BE2C (cell line): ENCODE data around the gene C1QTNF4.

ENCODE experiments used
- DNase-seq: peaks from one replicate; pipeline ENCODE4 v3.0.0-alpha.2; 2020
- H3K27me3 ChIP-seq: fragments of 250-450 bp; sonication (Bioruptor Pico); 2 replicates; pipeline ENCODE4 v1.5.1; 2020; ENCODE audit warnings: mild to moderate bottlenecking
- H3K36me3 ChIP-seq: fragments of 250-450 bp; sonication (Bioruptor Pico); 2 replicates; pipeline ENCODE4 v1.5.1; 2020; ENCODE audit warnings: mild to moderate bottlenecking
- H3K4me1 ChIP-seq: fragments of 250-450 bp; sonication (Bioruptor Pico); 2 replicates; pipeline ENCODE4 v1.5.1; 2020
- H3K4me3 ChIP-seq: 2 replicates; pipeline ENCODE4 v1.5.1; 2011; ENCODE audit warnings: low read depth, low read length
- H3K9me3 ChIP-seq: fragments of 250-450 bp; sonication (Bioruptor Pico); 2 replicates; pipeline ENCODE4 v1.5.1; 2020
- TF ChIP-seq, protein P1 (sequence below): IDR thresholded peaks from 2 replicates; pipeline ENCODE4 v1.5.1; 2012; ENCODE audit warnings: mild to moderate bottlenecking, low read depth, low read length

C1QTNF4 gene

DNA sequence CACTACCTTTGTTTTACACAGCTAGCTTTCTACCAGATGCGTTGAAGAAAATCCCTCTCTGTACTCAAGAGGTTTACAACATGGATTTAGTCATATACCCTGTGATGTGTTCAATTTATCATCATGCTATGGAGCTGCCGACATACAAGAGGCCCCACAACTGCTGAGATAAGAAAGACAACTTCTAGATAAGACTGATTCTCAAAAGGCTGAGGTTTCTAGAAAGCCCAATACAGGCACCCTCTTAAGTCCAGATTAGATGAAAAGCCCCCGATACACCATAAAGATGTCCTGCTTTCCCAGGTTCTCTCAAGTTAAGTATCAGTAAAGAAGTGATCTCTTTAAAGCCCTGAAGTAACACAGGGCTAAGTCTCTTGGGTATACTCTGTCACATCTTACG, 33.8 kb upstream of the C1QTNF4 start:
- H3K4me3 ChIP-seq = no peak overlapping the region
- no peaks in the 10 kb centered on the region for H3K4me1 ChIP-seq
- H3K27me3 ChIP-seq = no peaks in the 10 kb centered on the region
- TF ChIP-seq, protein P1, sequence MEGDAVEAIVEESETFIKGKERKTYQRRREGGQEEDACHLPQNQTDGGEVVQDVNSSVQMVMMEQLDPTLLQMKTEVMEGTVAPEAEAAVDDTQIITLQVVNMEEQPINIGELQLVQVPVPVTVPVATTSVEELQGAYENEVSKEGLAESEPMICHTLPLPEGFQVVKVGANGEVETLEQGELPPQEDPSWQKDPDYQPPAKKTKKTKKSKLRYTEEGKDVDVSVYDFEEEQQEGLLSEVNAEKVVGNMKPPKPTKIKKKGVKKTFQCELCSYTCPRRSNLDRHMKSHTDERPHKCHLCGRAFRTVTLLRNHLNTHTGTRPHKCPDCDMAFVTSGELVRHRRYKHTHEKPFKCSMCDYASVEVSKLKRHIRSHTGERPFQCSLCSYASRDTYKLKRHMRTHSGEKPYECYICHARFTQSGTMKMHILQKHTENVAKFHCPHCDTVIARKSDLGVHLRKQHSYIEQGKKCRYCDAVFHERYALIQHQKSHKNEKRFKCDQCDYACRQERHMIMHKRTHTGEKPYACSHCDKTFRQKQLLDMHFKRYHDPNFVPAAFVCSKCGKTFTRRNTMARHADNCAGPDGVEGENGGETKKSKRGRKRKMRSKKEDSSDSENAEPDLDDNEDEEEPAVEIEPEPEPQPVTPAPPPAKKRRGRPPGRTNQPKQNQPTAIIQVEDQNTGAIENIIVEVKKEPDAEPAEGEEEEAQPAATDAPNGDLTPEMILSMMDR = no peak
- no peak for DNase-seq
- H3K9me3 ChIP-seq = no peaks in the 10 kb centered on the region
- peaks cover 29% of the 10 kb centered on the region for H3K36me3 ChIP-seq

DNA sequence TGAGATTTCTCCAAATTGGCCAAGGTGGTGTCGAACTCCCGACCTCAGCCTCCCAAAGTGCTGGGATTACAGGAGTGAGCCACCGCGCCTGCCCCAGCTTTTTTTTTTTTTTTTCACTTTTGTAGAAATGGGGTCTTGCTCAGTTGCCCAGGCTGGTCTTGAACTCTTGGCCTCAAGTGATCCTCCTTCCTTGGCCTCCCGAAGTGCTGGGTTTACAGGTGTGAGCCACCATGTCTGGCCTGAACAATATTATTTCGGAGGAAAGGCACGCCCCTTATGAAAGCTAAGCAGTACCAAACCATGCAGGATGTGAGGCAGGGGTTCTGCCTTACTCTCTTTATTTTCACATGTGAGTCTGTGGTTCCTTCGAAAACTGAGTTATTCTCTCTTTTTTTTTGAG, 32.0 kb upstream of the C1QTNF4 start:
- TF ChIP-seq, protein P1 = no peak

DNA sequence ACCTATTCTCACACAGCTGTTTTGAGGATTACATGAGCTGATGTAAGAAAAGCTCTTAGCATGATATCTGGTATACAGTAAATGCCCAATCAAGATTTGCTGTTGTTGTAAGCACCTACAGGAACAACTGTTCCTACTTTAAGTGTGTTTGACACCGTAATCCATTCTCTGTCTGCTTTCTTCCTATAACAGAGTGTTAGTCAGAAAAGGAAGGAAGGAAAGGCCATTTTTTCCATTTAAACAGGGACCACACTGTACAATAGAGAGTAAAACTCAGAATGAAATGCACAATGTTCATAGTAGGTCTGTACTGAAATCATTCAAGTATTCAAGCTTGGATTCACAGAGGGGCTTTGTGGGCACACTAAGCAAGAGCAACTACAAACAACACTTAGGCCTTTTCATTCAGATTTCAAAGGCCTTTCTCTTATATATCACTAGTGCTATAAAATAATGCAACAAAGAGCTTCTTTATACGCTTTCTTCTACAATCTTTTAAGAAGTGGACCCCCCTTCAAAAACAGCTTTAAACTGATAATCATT, 26.7 kb upstream of the C1QTNF4 start:
- no peak for DNase-seq
- peaks cover 18% of the 10 kb centered on the region for H3K36me3 ChIP-seq

More for the DNA sequence above, 32.0 kb upstream of the C1QTNF4 start:
- no peaks in the 10 kb centered on the region for H3K27me3 ChIP-seq
- no peak for DNase-seq
- no peak overlapping the region for H3K4me3 ChIP-seq
- H3K9me3 ChIP-seq = no peaks in the 10 kb centered on the region
- no peaks in the 10 kb centered on the region for H3K4me1 ChIP-seq
- H3K36me3 ChIP-seq = peaks cover 33% of the 10 kb centered on the region

DNA sequence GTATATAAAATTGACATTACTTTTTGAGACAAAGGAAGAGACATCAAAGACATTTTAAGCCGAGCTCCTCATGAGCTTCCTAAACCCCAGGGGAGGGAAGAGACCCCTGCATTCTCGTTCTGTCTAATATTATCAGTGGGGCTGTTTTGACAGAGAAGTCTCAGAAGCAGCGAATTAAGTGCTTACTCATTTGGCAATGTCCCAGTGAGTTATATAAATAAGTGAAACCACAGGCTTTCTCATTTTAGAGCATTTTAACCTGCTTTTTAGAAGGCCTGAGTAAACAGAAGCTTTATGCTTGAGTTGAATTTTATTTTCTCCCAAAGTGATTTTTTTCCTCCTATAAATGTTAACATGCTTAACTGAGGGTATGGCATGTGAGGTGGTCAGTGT, 23.2 kb upstream of the C1QTNF4 start:
- H3K9me3 ChIP-seq = no peaks in the 10 kb centered on the region
- H3K27me3 ChIP-seq = no peaks in the 10 kb centered on the region
- TF ChIP-seq, protein P1 = no peak
- no peak overlapping the region for H3K4me3 ChIP-seq
- DNase-seq = no peak
- H3K36me3 ChIP-seq = peaks cover 2% of the 10 kb centered on the region; the same call in 1 of the 2 replicates
- H3K4me1 ChIP-seq = no peaks in the 10 kb centered on the region

More for the DNA sequence above, 26.7 kb upstream of the C1QTNF4 start:
- TF ChIP-seq, protein P1 = no peak
- H3K4me1 ChIP-seq = no peaks in the 10 kb centered on the region
- H3K9me3 ChIP-seq = no peaks in the 10 kb centered on the region
- no peaks in the 10 kb centered on the region for H3K27me3 ChIP-seq
- no peak overlapping the region for H3K4me3 ChIP-seq

DNA sequence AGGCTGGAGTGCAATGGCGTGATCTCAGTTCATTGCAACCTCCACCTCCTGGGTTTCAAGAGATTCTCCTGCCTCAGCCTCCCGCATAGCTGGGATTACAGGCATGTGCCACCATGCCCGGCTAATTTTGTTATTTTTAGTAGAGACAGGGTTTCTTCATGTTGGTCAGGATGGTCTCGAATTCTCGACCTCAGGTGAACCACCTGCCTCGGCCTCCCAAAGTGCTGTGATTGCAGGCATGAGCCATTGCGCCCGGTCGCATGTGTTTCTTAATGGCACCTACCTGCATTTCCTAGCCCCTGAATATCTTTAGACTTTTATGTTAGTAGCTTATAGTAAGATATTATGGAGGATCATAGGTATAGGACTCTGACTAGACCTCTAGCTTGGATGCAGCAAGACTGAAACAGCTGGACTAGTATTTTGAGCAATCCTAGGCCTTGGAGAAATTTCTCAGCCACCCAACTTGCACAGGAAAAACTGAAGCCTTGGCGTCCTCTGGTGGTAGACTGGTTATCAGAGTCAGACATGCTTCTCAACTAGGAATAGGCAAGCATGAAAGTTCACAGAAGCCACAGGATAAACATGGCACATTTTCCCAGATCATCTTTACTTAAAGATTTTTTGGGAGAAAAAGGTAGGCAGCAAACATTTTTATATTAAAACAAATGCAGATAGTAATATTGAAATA, 22.7 kb upstream of the C1QTNF4 start:
- Histone ChIP-seq H3K9me3 (no peaks in the 10 kb centered on the region), H3K4me1 (no peaks in the 10 kb centered on the region), H3K4me3 (no peak overlapping the region), H3K27me3 (no peaks in the 10 kb centered on the region), H3K36me3 (peaks cover 1% of the 10 kb centered on the region; the same call in 1 of the 2 replicates)
- DNase-seq = peak; percentile 52
- TF ChIP-seq, protein P1 = peak; percentile 85

DNA sequence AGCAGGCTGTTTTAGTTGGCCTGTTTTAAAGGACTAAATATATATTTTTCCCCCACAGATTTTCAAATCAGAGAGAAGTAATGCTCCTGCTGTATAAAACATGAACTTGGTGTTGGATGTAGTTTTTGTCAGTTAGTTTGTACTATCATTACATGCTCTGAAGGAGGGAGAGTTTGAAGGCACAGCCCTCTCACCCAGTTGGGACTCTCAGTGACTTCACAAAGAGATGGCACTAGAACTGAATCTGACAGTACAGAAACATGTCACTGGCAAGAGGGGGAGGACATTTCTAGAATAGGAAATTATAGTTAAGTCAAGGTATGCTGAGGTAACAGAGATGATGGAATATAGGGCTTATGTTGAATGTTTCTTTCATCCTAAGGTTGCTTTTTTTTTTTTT, 21.0 kb upstream of the C1QTNF4 start:
- H3K4me1 ChIP-seq = no peaks in the 10 kb centered on the region
- no peaks in the 10 kb centered on the region for H3K27me3 ChIP-seq
- no peaks in the 10 kb centered on the region for H3K9me3 ChIP-seq
- H3K4me3 ChIP-seq = no peak overlapping the region
- TF ChIP-seq, protein P1 = no peak
- H3K36me3 ChIP-seq = no peaks in the 10 kb centered on the region; the same call in 1 of the 2 replicates
- DNase-seq = no peak
